MM.1S (cell line): ENCODE results near the gene RDH14.

Source experiments
- DNase-seq: peaks from one replicate; pipeline ENCODE4 v3.0.0-alpha.2; 2015
- H2AFZ ChIP-seq: fragments of 300-600 bp; sonication (generic); 2 replicates; pipeline ENCODE4 v1.6.0; 2016; ENCODE audit warnings: antibody characterized with exemption, low read length
- H3F3A ChIP-seq: fragments of 300-600 bp; sonication (generic); 2 replicates; pipeline ENCODE4 v1.6.1; 2016; ENCODE audit warnings: mild to moderate bottlenecking, antibody characterized with exemption, low read length, moderate library complexity, mixed read lengths; ENCODE audit not compliant: insufficient read depth
- H3K27ac ChIP-seq: fragments of 300-600 bp; sonication (generic); 2 replicates; pipeline ENCODE4 v1.5.1; 2016; ENCODE audit warnings: mild to moderate bottlenecking, low read length
- H3K27me3 ChIP-seq: fragments of 300-600 bp; sonication (generic); replicated peaks from 2 replicates; pipeline ENCODE4 v1.6.0; 2016; ENCODE audit warnings: low read length; ENCODE audit not compliant: insufficient read depth
- H3K36me3 ChIP-seq: fragments of 300-600 bp; sonication (generic); replicated peaks from 2 replicates; pipeline ENCODE4 v1.6.1; 2016; ENCODE audit warnings: mild to moderate bottlenecking, low read length, mixed read lengths; ENCODE audit not compliant: insufficient read depth
- H3K4me1 ChIP-seq: fragments of 300-600 bp; sonication (generic); 2 replicates; pipeline ENCODE4 v1.6.1; 2016; ENCODE audit warnings: low read length, mixed read lengths
- H3K4me2 ChIP-seq: fragments of 300-600 bp; sonication (generic); 2 replicates; pipeline ENCODE4 v1.6.0; 2016; ENCODE audit warnings: low read depth, low read length
- H3K4me3 ChIP-seq: fragments of 300-600 bp; sonication (generic); 2 replicates; pipeline ENCODE4 v1.5.1; 2016; ENCODE audit warnings: low read length, mixed read lengths
- H3K79me2 ChIP-seq: fragments of 300-600 bp; sonication (generic); 2 replicates; pipeline ENCODE4 v1.6.1; 2016; ENCODE audit warnings: mixed run types, low read length, mixed read lengths
- H3K9ac ChIP-seq: fragments of 300-600 bp; sonication (generic); 2 replicates; pipeline ENCODE4 v1.6.1; 2016; ENCODE audit warnings: low read length, mixed read lengths
- H3K9me2 ChIP-seq: fragments of 300-600 bp; sonication (generic); replicated peaks from 2 replicates; pipeline ENCODE4 v1.6.1; 2016; ENCODE audit warnings: mild to moderate bottlenecking, low read length, mixed read lengths; ENCODE audit not compliant: insufficient read depth
- H3K9me3 ChIP-seq: fragments of 300-600 bp; sonication (generic); replicated peaks from 2 replicates; pipeline ENCODE4 v1.6.1; 2016; ENCODE audit warnings: mild to moderate bottlenecking, low read length, mixed read lengths; ENCODE audit not compliant: insufficient read depth
- H4K20me1 ChIP-seq: fragments of 300-600 bp; sonication (generic); 2 replicates; pipeline ENCODE4 v1.6.1; 2016; ENCODE audit warnings: mild to moderate bottlenecking, low read length, moderate library complexity, mixed read lengths; ENCODE audit not compliant: insufficient read depth
- CTCF ChIP-seq: fragments of 300-600 bp; sonication (generic); IDR thresholded peaks from 2 replicates; pipeline ENCODE4 v1.5.1; 2016; ENCODE audit warnings: antibody characterized with exemption, low read length, mixed read lengths
- EZH2 ChIP-seq: fragments of 300-600 bp; sonication (generic); optimal IDR thresholded peaks from 2 replicates; pipeline ENCODE3; 2017; ENCODE audit warnings: low read depth, mild to moderate bottlenecking, antibody characterized with exemption, low read length, mixed read lengths
- EZH2phosphoT487 ChIP-seq: fragments of 300-600 bp; sonication (generic); IDR thresholded peaks from 2 replicates; pipeline ENCODE4 v1.6.1; 2018; ENCODE audit warnings: antibody characterized with exemption, low read length

RDH14 gene

DNA sequence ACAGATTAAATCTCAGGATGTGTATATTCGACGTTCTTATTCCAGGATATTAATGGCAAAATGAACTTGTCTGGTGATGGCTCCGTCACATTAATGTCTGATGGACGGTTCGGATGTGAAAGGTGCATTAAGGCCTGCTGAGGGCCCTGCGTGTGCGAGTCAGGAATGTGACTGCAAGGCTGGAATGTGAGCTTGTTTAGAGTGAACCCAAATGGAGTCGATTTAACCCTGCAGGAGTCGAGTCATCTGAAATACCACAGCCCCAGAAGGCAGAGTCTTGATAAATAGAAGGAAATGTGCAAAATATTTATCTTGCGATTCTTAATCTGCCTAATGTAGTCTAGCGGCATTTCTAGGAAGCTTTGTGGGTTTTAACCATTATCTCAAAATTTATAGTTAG, 44.3 kb downstream of the RDH14 start:
- no peaks in the 10 kb centered on the region for H4K20me1 ChIP-seq
- H3K36me3 ChIP-seq: no peaks in the 10 kb centered on the region
- H2AFZ ChIP-seq: no peak overlapping the region
- H3K9ac ChIP-seq: no peak overlapping the region
- H3K27ac ChIP-seq: no peak overlapping the region
- no peak for DNase-seq
- no peaks in the 10 kb centered on the region for H3K9me2 ChIP-seq
- H3F3A ChIP-seq: no peaks in the 10 kb centered on the region
- H3K4me2 ChIP-seq: no peak overlapping the region
- H3K27me3 ChIP-seq: no peaks in the 10 kb centered on the region
- TF ChIP-seq EZH2phosphoT487 (no peak), CTCF (no peak), EZH2 (no peak)
- no peak overlapping the region for H3K4me3 ChIP-seq
- no peaks in the 10 kb centered on the region for H3K79me2 ChIP-seq
- no peaks in the 10 kb centered on the region for H3K9me3 ChIP-seq
- H3K4me1 ChIP-seq: no peaks in the 10 kb centered on the region

GRCh38 chr2:18514526-18515461, 45.7 kb downstream of the RDH14 start:
- Histone ChIP-seq H3K4me1 (no peaks in the 10 kb centered on the region), H3K9ac (no peak overlapping the region), H3K79me2 (no peaks in the 10 kb centered on the region), H3K4me2 (no peak overlapping the region), H3K27ac (no peak overlapping the region), H3K4me3 (no peak overlapping the region), H3K36me3 (no peaks in the 10 kb centered on the region), H3K9me2 (no peaks in the 10 kb centered on the region), H3K9me3 (no peaks in the 10 kb centered on the region), H3F3A (no peaks in the 10 kb centered on the region), H2AFZ (no peak overlapping the region), H3K27me3 (no peaks in the 10 kb centered on the region), H4K20me1 (no peaks in the 10 kb centered on the region)
- no peak for TF ChIP-seq EZH2phosphoT487
- no peak for TF ChIP-seq CTCF
- no peak for TF ChIP-seq EZH2
- no peak for DNase-seq

DNA sequence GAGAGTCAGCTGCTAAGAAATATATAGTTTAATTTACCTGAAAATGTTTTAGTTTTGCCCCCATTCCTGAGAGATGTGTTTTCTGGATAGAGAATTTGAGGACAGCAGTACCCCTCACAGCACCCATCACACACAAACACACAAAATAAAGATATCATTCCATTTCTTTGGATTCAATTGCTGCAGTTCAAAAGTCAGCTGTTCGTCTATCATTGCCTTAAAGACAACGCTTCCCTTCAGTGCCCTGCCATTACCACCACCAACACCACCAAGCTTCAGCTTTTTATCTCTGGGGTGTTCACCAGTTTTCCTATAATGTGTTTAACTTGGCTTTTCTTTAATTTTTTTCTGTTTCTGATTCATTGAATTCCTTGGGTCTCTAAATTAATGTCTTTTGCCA, 49.7 kb downstream of the RDH14 start:
- TF ChIP-seq EZH2 (no peak), EZH2phosphoT487 (no peak), CTCF (no peak)
- H3K4me2 ChIP-seq: no peak overlapping the region
- no peaks in the 10 kb centered on the region for H3K9me2 ChIP-seq

More for the DNA sequence above, 49.7 kb downstream of the RDH14 start:
- H3K9me3 ChIP-seq: no peaks in the 10 kb centered on the region
- H3K27ac ChIP-seq: no peak overlapping the region
- H2AFZ ChIP-seq: no peak overlapping the region
- no peaks in the 10 kb centered on the region for H3K27me3 ChIP-seq
- no peaks in the 10 kb centered on the region for H3K79me2 ChIP-seq
- no peak for DNase-seq
- no peaks in the 10 kb centered on the region for H4K20me1 ChIP-seq
- no peak overlapping the region for H3K9ac ChIP-seq
- H3K4me3 ChIP-seq: no peak overlapping the region
- no peaks in the 10 kb centered on the region for H3K36me3 ChIP-seq
- H3F3A ChIP-seq: no peaks in the 10 kb centered on the region
- no peaks in the 10 kb centered on the region for H3K4me1 ChIP-seq
